ENCODE results near the gene NEIL1.
"Not testable (repeated sequence)": the region's sequence is repeated elsewhere in the genome, so short reads cannot be mapped to it uniquely, and the experiment has no call there.

Gene NEIL1

DNA sequence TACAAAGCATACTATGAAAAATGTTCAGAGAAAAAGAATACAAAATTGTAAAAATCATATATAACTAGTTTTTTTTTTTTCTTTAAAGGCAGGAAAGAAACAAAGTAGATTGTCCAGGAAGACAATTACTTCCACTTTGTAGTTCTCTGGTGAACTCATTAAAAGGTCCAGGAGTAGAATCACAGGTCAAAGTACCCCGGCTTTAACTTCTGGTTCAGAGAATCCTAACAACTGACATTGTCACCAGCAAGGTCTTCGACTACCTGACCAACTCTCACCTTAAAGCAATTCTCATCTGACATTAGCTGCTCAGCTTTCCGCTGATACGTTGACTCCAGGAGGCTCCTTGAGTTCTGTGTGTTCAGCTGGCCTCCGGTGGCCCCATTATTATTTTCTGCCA is 37.1 kb downstream of the NEIL1 start:
- DNase-seq = not testable (repeated sequence)

DNA sequence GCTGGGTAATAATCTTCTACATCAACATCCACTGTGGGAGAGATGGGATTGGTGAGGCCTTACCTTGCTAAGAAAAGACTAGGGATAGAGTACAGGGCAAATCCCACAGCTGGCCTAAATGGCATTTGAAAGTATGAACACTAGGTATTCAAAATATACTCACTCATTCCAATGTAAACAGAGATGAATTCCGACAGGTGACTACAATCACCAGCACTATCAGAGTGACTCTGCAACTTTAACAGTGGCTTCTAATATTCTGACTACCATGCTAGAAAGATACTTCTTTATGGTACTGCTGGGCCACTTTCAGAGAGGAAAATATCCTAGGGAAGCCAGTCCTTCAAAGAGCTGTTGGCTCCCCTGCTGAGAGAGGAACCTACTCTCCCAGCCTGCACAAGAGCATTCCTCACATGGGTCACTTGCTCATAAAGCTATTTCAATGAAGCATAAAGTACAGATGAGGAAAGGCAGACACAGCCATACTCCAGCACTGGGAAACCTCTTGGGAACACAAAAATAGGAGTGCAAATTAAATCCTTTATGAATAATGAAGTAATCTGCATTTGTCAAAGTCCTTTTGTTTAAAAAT is 43.0 kb downstream of the NEIL1 start:
- no peak for DNase-seq

DNA sequence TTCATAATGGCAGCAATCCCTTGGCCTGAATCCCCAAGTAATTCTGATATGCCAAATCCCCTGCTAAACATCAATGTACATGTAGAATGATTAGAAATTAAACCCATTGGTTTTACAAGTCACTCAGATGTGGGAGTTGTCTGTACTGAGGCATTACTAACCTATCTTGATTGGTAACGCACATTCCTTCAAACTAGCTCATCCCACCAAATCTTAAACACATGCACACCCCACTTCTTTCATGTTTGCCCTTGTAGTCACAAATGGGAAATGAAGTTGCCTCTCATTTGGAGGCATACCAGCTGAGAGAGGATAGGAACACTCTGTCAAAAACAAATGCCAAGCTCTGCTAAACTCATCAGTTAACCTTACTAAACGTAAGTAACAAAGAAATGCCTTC is 50.7 kb downstream of the NEIL1 start:
- no peak for DNase-seq

DNA sequence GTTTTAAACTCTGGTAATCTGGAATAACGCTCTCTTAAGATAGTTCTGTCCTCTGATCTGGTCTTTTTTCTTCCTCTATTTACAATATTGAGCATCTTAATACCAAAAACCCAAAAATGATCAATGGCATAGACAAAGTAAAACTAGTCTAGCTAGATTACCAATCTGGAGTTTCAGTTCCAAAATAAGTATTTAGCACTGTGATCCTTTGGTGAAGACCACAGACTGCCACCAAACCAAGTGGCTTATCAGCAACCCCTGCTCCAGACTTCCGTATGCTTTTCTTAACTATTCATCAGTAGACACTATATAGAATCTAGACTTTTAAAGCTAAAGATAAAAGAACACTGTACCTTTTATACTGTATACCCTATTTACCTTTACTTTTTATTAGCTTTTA is 57.1 kb downstream of the NEIL1 start:
- DNase-seq = no peak

All from activated CD4-positive, alpha-beta T cell treated with anti-CD3 and anti-CD28 coated beads, Interleukin-2, amount 50 U/mL, for 4 hours (primary cell).